Lung (tissue), 16 donors: ENCODE data around the gene PICK1. TPM values are rescaled to one million over a fixed set of nuclear protein-coding genes. Genes with fewer than 3 reads are reported as not detected.

ENCODE experiments used
- ATAC-seq: fragments of 200-7000 bp; cut with Tn5 transposase; one replicate; pipeline ENCODE4 v1.9.1; 2020; ENCODE audit warnings: moderate number of reproducible peaks; ENCODE audit not compliant: insufficient read depth, low FRiP score
- DNase-seq, 3 donors: peaks; one replicate each; pipeline ENCODE4 v3.0.0-alpha.2; 2013 to 2017
- H3K27ac ChIP-seq, 2 donors: one replicate each; pipeline ENCODE4 v1.5.1; 2013; ENCODE audit warnings: mild to moderate bottlenecking in 2 of 2, moderate library complexity in 2 of 2, control low read depth in 1 of 2, inconsistent platforms in 1 of 2, low read depth in 1 of 2, low read length in 1 of 2
- H3K27me3 ChIP-seq, 3 donors: one replicate each; pipeline ENCODE4 v1.5.1; 2013; ENCODE audit warnings: low read length in 2 of 3; ENCODE audit not compliant: control insufficient read depth in 3 of 3, insufficient read depth in 3 of 3
- H3K36me3 ChIP-seq, 4 donors: one replicate each; pipeline ENCODE4 v1.5.1; 2013; ENCODE audit warnings: low read length in 4 of 4, mild to moderate bottlenecking in 1 of 4, moderate library complexity in 1 of 4; ENCODE audit not compliant: control insufficient read depth in 4 of 4, insufficient read depth in 4 of 4
- H3K4me1 ChIP-seq, 5 donors: one replicate each; pipeline ENCODE4 v1.5.1; 2013; ENCODE audit warnings: low read length in 5 of 5, mild to moderate bottlenecking in 2 of 5, moderate library complexity in 1 of 5; ENCODE audit not compliant: control insufficient read depth in 5 of 5, insufficient read depth in 5 of 5
- H3K4me3 ChIP-seq: one replicate; pipeline ENCODE4 v1.5.1; 2013; ENCODE audit warnings: mild to moderate bottlenecking, control low read depth, moderate library complexity
- H3K9ac ChIP-seq, 2 donors: one replicate each; pipeline ENCODE4 v1.5.1; 2013; ENCODE audit warnings: low read length in 2 of 2, control low read depth in 1 of 2; ENCODE audit not compliant: insufficient read depth in 1 of 2
- H3K9me3 ChIP-seq, 4 donors: one replicate each; pipeline ENCODE4 v1.5.1; 2013; ENCODE audit warnings: low read length in 3 of 4, mild to moderate bottlenecking in 1 of 4, moderate library complexity in 1 of 4; ENCODE audit not compliant: control insufficient read depth in 4 of 4, insufficient read depth in 3 of 4
- WGBS, 2 donors: extraction: QIAGEN DNeasy Blood & Tissue Kit; methylation state at CpG; one replicate each; pipeline ENCODE4 v1.1.7; 2013; 5-methylcytosine and 5-hydroxymethylcytosine counted together
- long read RNA-seq, 5 donors: transcript quantifications; one replicate each; lab custom pipeline, GENCODE V29; 2026
- polyA plus RNA-seq, 2 donors: library from polyadenylated mRNA; stranded (reverse); fragments of 200-250 nt; gene quantifications; one replicate each; pipeline ENCODE4 v1.2.1, GENCODE V29; 2013
- total RNA-seq, 2 donors: library from RNA; depleted of rRNA in 1 of 2; stranded (reverse); fragments of >200 nt in 1 of 2; gene quantifications; one replicate each; pipeline ENCODE4 v1.2.1, GENCODE V29; 2014 to 2021
- TF ChIP-seq, protein P1 (sequence below): IDR thresholded peaks from 2 replicates; pipeline ENCODE4 v1.5.1; 2012; ENCODE audit warnings: mild to moderate bottlenecking; ENCODE audit errors: control extremely low read depth, extremely low read depth
- donor health status: control.
- donor health status: control.
- donor health status: Bipolar disorder and iron deficiency.
- donor health status: healthy.
- donor health status: DM: yes; HTN: yes; CAD: no.

Gene PICK1
- total RNA-seq (10 to 100 TPM; 32.4 to 45.6 TPM), polyA plus RNA-seq (10 to 100 TPM; 33.3 to 41.4 TPM)
- long read RNA-seq, donor 1, partial matches to known transcripts = 0 of 1 reads
- long read RNA-seq, donor 1, other reads (novel, unspliced or antisense) = 0 of 1 reads
- long read RNA-seq, donor 2, partial matches to known transcripts = 0 of 2 reads
- long read RNA-seq, donor 2, other reads (novel, unspliced or antisense) = 0 of 2 reads
- long read RNA-seq, donor 3, partial matches to known transcripts = 0 of 3 reads
- long read RNA-seq, donor 3, other reads (novel, unspliced or antisense) = 0 of 3 reads
- long read RNA-seq, donor 4, partial matches to known transcripts = 0 of 1 reads
- long read RNA-seq, donor 4, other reads (novel, unspliced or antisense) = 0 of 1 reads
- long read RNA-seq, donor 5, partial matches to known transcripts = 0 of 2 reads
- long read RNA-seq, donor 5, other reads (novel, unspliced or antisense) = 0 of 2 reads

DNA sequence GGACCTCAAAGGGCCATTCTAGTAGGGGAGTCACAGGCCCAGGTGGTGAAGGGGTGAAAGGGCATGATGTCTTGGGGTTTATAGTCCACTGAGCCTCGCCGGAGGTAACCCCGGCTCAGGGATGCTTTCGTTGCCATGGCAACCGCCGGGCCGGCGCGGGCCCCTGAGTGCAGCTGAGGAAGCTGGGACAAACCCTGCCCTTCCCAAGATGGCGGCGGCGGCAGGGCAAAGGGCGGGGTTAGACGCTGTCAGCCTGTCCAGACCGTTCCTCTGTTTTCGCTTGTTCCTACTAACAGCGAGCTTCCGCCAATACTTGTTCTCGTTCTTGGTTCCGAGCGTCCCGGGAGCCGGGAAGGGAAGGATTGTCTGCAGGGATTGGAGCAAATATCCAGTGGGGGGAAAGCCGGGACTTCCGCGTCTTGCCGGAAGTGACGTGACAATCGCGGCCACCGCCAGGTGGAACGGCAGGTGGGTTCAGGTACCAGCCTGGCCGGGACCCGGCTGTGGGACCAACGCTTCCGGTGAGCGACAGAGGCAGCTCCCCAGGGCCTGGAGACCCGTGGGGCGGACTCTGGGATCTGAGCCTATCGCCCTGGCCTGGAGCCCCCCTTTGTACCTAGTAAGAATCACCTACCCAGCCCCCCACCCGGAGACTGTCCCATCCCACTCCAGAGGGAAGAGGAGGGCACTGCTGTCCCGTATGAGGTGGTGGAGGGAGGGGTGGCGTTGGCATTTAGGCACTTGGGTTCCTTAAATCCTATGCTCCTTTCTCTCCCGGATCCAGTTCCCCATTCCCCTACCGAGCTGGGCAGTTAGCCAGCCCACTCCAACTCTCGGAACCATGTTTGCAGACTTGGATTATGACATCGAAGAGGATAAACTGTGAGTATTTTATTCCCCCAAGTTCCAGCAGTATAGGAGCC, at the start of gene PICK1:
Gene PICK1, plus strand, starts transcription at position 436 of the 923 bp plus-strand sequence. Its CDS starts 406 bp downstream, at position 842.
- peak within 1 kb of the TSS; percentile 54 for H3K4me3 ChIP-seq
- DNase-seq (peak; percentile 92 to 95 (median 94)), ATAC-seq (peak; percentile 90)
- H3K27me3 ChIP-seq = no peaks in the 10 kb centered on the region
- peaks cover 0 to 9% (median 3%) of the 10 kb centered on the region in 5 donors for H3K4me1 ChIP-seq
- peak within 1 kb of the TSS; percentile 64 to 95 for H3K27ac ChIP-seq
- peak within 1 kb of the TSS; percentile 72 to 76 for H3K9ac ChIP-seq
- H3K36me3 ChIP-seq = peaks cover 0 to 11% (median 6%) of the 10 kb centered on the region in 4 donors
- TF ChIP-seq, protein P1, sequence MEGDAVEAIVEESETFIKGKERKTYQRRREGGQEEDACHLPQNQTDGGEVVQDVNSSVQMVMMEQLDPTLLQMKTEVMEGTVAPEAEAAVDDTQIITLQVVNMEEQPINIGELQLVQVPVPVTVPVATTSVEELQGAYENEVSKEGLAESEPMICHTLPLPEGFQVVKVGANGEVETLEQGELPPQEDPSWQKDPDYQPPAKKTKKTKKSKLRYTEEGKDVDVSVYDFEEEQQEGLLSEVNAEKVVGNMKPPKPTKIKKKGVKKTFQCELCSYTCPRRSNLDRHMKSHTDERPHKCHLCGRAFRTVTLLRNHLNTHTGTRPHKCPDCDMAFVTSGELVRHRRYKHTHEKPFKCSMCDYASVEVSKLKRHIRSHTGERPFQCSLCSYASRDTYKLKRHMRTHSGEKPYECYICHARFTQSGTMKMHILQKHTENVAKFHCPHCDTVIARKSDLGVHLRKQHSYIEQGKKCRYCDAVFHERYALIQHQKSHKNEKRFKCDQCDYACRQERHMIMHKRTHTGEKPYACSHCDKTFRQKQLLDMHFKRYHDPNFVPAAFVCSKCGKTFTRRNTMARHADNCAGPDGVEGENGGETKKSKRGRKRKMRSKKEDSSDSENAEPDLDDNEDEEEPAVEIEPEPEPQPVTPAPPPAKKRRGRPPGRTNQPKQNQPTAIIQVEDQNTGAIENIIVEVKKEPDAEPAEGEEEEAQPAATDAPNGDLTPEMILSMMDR = no peak
- 2 to 3% methylated on average over 44 to 47 of the region's 47 CpGs for WGBS, 2 donors
- H3K9me3 ChIP-seq = no peaks in the 10 kb centered on the region

DNA sequence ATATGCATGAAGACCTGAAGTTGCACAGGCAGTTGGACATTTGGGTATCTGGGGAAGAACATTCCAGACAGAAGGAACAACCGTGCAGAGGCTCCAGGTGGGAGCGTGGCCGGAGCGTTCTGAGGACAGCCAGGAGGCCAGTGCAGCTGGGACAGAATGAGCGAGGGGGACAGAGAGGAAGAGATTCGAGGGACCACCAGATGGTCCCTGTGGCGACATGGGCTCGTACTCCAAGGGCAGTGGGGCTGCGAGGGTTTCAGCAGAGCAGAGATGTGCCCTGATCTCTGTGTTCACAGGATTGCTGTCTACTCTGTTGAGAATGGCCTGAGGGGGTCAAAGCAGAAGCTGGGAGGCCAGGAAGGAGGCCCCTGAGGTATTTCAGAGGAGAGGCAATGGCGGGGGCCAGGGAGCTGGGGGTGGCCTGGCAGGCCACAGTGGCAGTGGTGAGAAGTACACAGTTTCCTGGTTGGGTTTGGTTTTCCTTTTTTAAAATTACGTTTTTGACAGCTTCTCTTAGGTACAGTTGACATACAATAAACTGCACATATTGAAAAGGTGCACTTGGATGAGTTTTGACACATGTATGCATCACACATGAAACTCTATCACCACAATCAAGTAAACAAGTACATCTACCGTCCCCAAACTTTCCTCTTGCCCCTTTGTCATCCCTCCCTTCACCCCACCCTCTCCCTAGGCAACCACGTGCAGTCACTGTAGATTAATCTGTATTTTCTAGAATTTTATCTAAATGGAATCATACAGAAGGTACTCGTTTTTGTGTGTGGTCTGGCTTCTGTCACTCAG, 48.0 kb upstream of the PICK1 start:
- TF ChIP-seq, protein P1 = no peak
- ATAC-seq = no peak
- Histone ChIP-seq H3K9ac (no peak overlapping the region), H3K9me3 (no peaks in the 10 kb centered on the region), H3K27me3 (no peaks in the 10 kb centered on the region), H3K4me1 (no peaks in the 10 kb centered on the region), H3K27ac (no peak overlapping the region), H3K4me3 (no peak overlapping the region), H3K36me3 (no peaks in the 10 kb centered on the region)
- peak in 1 of 3 donors; percentile 7 for DNase-seq
- WGBS, 2 donors = 69 to 70% methylated on average over 14 of the region's 14 CpGs

DNA sequence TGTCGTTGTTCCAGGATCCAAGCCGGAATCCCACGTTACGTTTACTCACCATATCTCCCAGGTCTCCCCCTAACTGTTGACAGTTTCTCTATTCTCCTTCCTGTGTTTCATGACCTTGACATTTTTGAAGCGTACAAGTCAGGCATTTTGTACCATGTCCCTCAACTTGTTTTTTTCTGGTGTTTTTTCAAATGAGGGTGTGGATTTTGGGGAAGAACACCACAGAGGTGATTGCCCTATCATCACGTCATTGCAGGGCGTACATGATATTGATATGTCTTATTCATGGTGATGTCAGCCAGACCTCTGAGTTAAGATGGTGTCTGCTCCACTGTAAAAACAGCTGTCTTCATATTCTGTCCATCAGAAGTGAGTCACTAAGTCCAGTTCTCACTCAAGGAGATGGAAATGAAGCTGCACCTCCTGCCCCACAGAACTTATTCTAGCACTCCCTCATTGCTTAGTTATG, 44.6 kb upstream of the PICK1 start:
- ATAC-seq = no peak
- Histone ChIP-seq H3K27ac (no peak overlapping the region), H3K4me3 (no peak overlapping the region), H3K9ac (no peak overlapping the region), H3K36me3 (no peaks in the 10 kb centered on the region), H3K4me1 (peaks cover 0 to 15% (median 9%) of the 10 kb centered on the region in 5 donors), H3K27me3 (no peaks in the 10 kb centered on the region), H3K9me3 (no peaks in the 10 kb centered on the region)
- TF ChIP-seq, protein P1 = no peak
- 68 to 74% methylated on average over 7 of the region's 7 CpGs for WGBS, 2 donors
- DNase-seq = no peak
